Measurements from ENCODE around the gene HYAL3. TPM values are rescaled to one million over a fixed set of nuclear protein-coding genes. Genes with fewer than 3 reads are reported as not detected.
A peak's percentile ranks its signal among the peaks of the same experiment; 100 is the strongest.

HYAL3 gene
- total and polyA plus RNA-seq, 2 of the 13 experiments (the other 11 are each of a cell fraction or from before 2014, with no cell fraction given) = 5.5 to 10.4 TPM

- Histone ChIP-seq H2AFZ (ENCODE audit: low read length) (no peak overlapping the region), H3K27ac (ENCODE audit: extremely low read length, insufficient read depth, low read length) (peak overlapping the region; percentile 85), H3K79me2 (ENCODE audit: insufficient read depth, low read length) (peaks cover 46% of the 10 kb centered on the region), H3K4me1 (ENCODE audit: insufficient read depth, low read length) (peaks cover 51% of the 10 kb centered on the region), H3K36me3 (replicated peaks in 1 of 2; ENCODE audit: control insufficient read depth in 1 of 2, insufficient read depth in 2 of 2, low read length in 2 of 2) (peaks cover 10 to 19% of the 10 kb centered on the region in 2 experiments; a peak in 4 of 5 replicates), H3K4me3 (replicated peaks in 1 of 3; ENCODE audit: insufficient read depth in 1 of 3, low read depth in 2 of 3, low read length in 3 of 3) (peak overlapping the region; percentile 86 to 89 (median 88)), H3K4me2 (ENCODE audit: low read depth, low read length) (peak overlapping the region; percentile 97), H3K27me3 (ENCODE audit: control insufficient read depth in 1 of 2, insufficient read depth in 2 of 2, low read length in 2 of 2) (peaks cover 1 to 2% of the 10 kb centered on the region in 2 experiments; a peak in 1 of 5 replicates), H4K20me1 (ENCODE audit: insufficient read depth, low read length) (peaks cover 12% of the 10 kb centered on the region), H3K9ac (ENCODE audit: insufficient read depth, low read depth, low read length) (peak overlapping the region; percentile 95), H3K9me3 (ENCODE audit: low read length) (no peaks in the 10 kb centered on the region)
- peak; percentile 18 for ATAC-seq
- intact Hi-C loops (cut with micrococcal nuclease; ENCODE audit: unreplicated experiment) (no loop called here), in situ Hi-C loops (cut with HindIII; ENCODE audit: extremely low pct_ligation_motif_present, low pct_unique_long_range_greater_than_20kb) (no loop called here)
- ChIA-PET POLR2A (interaction anchor here (0.7 to 4.7 kb wide), 36 partner anchors 9 to 1163 kb away, joined by 3 to 66 read pairs (median 6); partner anchors contain the start of genes C3orf18, CYB561D2, DCAF1 and GNAI2), CTCF (ENCODE audit: low intra/inter-chr PET ratio, low total read pairs) (no interaction called here)
- no peak for DNase-seq (ENCODE audit: low spot score)
- peak; percentile 46 for FAIRE-seq
- WGBS (ENCODE audit: low lambda C conversion rate) = 0% methylated on average over 10 of the region's 31 CpGs
- TSS peak; percentile 76 for BruUV-seq (replicated peaks)
- no peak for TF ChIP-seq HDAC1 (CRISPR knock-in tag; IDR thresholded peaks at IDR 0.05)
- TF ChIP-seq FOXP4 (CRISPR knock-in tag; IDR thresholded peaks at IDR 0.05) = peak; percentile 35; the same call in 1 of the 2 replicates
- TF ChIP-seq GZF1 (CRISPR knock-in tag; IDR thresholded peaks at IDR 0.05) = no peak
- 0 out of 2 replicates have a peak, but pooled peaks have one; percentile 33 for TF ChIP-seq CHCHD3 (CRISPR knock-in tag; IDR thresholded peaks at IDR 0.05)
- no peak for TF ChIP-seq MLLT10 (CRISPR knock-in tag; IDR thresholded peaks at IDR 0.05)
- TF ChIP-seq ZSCAN20 (CRISPR knock-in tag; IDR thresholded peaks at IDR 0.05; ENCODE audit: borderline replicate concordance) = peak; percentile 81; the same call in 1 of the 2 replicates
- TF ChIP-seq MYPOP (CRISPR knock-in tag; IDR thresholded peaks at IDR 0.05) = no peak
- peak; percentile 38; the same call in 1 of the 2 replicates for TF ChIP-seq ZNF672 (CRISPR knock-in tag; IDR thresholded peaks at IDR 0.05)
- TF ChIP-seq ZSCAN22 (CRISPR knock-in tag; IDR thresholded peaks at IDR 0.05) = no peak
- TF ChIP-seq ZNF652 (CRISPR knock-in tag; IDR thresholded peaks at IDR 0.05; ENCODE audit: borderline replicate concordance, low read depth) = no peak
- TF ChIP-seq MLXIP (CRISPR knock-in tag; IDR thresholded peaks at IDR 0.05; ENCODE audit: borderline replicate concordance) = peak; percentile 19; the same call in 1 of the 2 replicates
- TF ChIP-seq MXI1 (IDR thresholded peaks at IDR 0.05; ENCODE audit: borderline replicate concordance, low read depth, low read length) = no peak
- no peak for TF ChIP-seq ZNF329 (CRISPR knock-in tag; IDR thresholded peaks at IDR 0.05; ENCODE audit: low read depth)
- TF ChIP-seq ZNF382 (CRISPR knock-in tag; IDR thresholded peaks at IDR 0.05; ENCODE audit: borderline replicate concordance) = no peak
- no peak for TF ChIP-seq ATF7-NPFF (CRISPR knock-in tag; IDR thresholded peaks at IDR 0.05; ENCODE audit: low read depth)
- TF ChIP-seq PHF5A (CRISPR knock-in tag; IDR thresholded peaks at IDR 0.05; ENCODE audit: low read depth, unreplicated experiment) = no peak
- no peak for TF ChIP-seq ZNF331 (CRISPR knock-in tag; IDR thresholded peaks at IDR 0.05)
- no peak for TF ChIP-seq NR2F1 (CRISPR knock-in tag; IDR thresholded peaks at IDR 0.05)
Observed at GRCh38 chr3:50336452-50337174, 37.4 kb upstream of the HYAL3 start.
